HG03039 (cell line): ENCODE data around the gene HEBP2.
A peak's percentile ranks its signal among the peaks of the same experiment; 100 is the strongest.
"Not testable (repeated sequence)": the region's sequence is repeated elsewhere in the genome, so short reads cannot be mapped to it uniquely, and the experiment has no call there.

ENCODE experiments used
- ATAC-seq: cut with Tn5 transposase; IDR thresholded peaks from one replicate; pipeline ENCODE4 v1.9.1; 2021; ENCODE audit warnings: mild to moderate bottlenecking, moderate library complexity; ENCODE audit not compliant: unreplicated experiment

HEBP2 gene, protein sequence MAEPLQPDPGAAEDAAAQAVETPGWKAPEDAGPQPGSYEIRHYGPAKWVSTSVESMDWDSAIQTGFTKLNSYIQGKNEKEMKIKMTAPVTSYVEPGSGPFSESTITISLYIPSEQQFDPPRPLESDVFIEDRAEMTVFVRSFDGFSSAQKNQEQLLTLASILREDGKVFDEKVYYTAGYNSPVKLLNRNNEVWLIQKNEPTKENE

DNA sequence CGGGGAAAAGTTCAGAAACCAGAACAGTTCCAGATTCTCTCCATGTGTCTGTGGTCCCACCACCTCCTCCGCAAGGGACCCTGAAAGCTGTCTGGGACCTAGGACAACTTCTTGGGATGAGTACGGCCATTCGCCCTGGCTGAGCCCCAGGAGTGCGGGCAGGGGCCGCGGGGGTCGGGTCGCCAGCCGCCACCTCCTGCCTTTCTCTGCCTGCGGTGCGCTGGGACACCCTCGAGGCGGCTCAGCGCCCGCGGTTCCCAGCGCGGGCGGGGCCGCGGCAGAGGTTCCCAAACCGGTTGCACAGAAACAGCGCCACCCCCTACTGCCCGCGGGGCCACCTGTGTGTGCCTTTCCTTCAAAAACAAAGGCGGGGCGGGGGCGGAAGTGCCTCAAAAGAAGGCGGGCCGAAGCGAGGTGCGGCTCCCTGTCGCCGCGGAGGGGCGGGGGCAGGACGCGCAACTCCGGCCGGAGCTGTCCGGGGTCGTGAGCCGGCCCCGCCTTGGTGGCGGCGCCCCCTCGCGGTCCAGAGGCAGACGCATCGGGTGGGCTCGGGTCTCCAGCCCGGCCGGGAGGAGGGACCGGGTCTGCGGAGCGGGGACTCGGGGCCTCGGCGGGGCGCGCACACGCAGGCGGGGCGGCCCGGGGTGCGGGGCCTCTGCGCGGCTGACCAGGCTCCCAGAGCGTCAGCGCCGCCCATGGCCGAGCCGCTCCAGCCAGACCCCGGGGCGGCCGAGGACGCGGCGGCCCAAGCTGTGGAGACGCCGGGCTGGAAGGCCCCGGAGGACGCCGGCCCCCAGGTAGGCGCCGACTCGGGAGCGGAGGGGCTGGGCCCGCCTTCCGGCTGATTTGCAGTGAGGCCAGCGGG, at the start of gene HEBP2:
Gene HEBP2, plus strand, starts transcription at position 423 of the 865 bp plus-strand sequence. Its CDS starts 273 bp downstream, at position 696.
- ATAC-seq, result peak; percentile 86

- no peak for ATAC-seq
These were observed 46.1 kb upstream of the HEBP2 start for GRCh38 chr6:138357928-138358327.

- ATAC-seq, result not testable (repeated sequence)
These were observed 35.3 kb upstream of the HEBP2 start for GRCh38 chr6:138368684-138369083.

GRCh38 chr6:138370631-138371451, 33.2 kb upstream of the HEBP2 start:
- no peak for ATAC-seq

DNA sequence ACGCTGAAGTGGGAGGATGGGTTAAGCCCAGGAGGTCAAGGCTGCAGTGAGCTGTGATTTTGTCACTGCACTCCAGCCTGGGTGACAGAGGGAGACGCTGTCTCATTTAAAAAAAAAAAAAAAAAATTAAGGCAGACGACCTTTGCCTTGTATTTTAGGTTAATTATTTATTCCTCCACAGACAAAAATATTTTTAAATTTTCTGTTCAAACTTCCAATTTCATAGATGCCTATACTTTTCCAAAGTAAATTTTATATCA, 32.6 kb upstream of the HEBP2 start:
- ATAC-seq, result no peak

DNA sequence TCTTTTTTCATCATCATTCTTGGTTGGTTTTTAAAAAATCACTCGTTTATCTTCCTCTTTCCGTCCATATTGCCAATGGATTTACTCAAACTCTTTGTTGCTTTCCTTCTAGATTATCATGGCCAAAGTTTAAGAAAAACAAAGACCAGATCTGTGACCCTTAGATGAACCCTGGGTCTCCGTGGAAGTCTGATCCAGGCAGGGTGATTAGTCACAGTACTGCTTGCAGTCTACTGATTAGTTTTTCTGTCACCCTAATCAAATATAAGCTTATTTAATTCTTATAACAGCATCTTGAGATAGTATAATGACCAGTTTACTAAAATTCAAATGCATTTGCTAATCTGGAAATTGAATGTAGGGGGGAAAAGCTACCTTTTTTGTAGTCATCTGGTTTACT, 32.3 kb upstream of the HEBP2 start:
- ATAC-seq, result no peak

DNA sequence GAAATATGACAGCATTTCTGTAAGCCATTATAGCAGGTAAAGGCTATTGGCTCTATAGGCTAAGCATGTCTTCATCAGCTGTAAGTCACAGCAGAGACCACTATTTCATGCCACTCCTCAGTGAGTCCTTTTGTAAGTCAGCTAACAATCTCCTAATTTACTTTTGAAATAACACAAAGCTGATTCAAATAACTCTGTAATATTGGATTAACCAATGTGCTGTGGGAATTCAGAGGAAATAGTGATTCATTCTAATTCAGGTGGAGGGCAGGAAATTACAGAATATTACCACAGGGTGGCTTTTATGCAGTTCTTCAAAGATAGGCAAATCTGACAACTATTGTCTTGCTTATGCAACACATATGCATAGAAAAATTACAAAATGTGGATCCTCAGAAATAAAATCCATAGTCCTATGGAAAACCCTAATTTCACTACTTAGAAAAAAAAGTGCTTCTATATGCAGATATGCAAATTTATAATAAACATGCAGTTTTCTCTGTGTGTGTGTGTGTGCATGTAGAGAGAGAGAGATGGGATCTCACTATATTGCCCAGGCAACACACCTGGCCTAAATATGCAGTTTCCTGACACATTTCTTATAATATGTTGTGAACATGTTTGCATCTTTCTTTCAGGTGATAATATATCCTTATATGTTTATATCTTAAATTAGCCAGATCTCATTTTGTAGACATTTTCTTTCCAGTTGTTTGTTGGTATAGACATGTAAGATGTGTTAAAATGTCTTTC, 31.1 kb upstream of the HEBP2 start:
- no peak for ATAC-seq

- ATAC-seq, result no peak
These were observed 29.8 kb upstream of the HEBP2 start for GRCh38 chr6:138374230-138374629.

DNA sequence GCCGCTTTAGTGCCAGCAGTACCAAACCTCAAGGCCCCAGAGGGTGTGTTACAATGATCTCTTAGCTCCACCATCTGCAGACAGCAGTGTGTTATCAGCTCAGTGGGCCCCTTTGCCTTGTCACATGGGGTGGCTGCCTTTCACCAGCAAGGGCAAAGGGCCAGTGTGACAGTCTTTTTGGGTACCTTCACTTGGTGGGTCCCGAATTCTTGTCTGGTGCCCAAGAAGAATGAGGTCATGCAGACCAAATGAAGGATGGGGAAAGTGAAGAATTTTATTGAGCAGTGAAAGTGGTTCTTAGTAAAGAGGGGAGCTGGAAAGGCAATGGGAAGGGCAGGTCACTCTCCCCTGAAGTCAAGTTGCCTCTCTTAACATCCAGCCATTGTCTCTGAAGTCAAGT, 29.2 kb upstream of the HEBP2 start:
- no peak for ATAC-seq

DNA sequence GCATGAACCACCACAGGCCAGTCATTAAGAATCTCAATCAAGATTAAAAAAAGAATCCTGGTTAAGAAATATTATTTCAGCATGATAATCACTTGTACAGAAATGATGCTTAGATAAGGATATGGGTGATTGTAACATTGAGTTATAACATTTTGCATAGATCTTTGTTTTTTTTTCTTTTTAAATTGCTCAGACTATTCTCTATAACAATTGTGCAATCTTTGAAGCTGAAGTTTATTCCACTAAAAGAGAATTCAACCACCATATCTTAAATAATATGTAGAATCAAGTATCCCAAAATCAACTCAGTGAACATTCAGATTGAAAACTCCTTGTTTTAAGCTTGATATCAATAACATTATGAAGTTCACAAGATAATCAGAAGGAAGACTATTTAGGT, 27.0 kb upstream of the HEBP2 start:
- no peak for ATAC-seq

DNA sequence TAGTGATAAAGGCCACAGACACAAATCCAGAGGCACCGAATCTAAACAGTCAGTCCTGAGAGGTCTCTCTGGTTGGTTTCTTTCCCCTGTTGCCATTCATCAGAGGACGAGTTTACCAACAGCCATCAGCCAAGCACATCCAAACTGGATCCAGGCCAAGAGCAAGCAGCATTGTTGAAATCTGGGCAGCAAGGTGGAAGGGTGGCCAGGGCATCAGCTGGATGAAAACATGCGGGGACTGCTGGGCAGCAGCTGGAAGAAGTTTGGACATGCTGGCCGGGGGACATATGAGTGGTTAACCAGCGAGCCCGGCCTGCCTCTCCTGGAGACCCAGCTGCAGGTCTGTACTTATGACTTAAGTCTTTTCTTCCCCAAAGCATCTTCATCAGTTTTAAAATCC, 26.2 kb upstream of the HEBP2 start, which contains the start of gene SMIM28:
Gene SMIM28, plus strand, starts transcription at position 62 of the 400 bp plus-strand sequence. Its CDS starts 168 bp downstream, at position 230.
- no peak for ATAC-seq

- ATAC-seq, result no peak
These were observed 25.6 kb upstream of the HEBP2 start for GRCh38 chr6:138378463-138378862.

DNA sequence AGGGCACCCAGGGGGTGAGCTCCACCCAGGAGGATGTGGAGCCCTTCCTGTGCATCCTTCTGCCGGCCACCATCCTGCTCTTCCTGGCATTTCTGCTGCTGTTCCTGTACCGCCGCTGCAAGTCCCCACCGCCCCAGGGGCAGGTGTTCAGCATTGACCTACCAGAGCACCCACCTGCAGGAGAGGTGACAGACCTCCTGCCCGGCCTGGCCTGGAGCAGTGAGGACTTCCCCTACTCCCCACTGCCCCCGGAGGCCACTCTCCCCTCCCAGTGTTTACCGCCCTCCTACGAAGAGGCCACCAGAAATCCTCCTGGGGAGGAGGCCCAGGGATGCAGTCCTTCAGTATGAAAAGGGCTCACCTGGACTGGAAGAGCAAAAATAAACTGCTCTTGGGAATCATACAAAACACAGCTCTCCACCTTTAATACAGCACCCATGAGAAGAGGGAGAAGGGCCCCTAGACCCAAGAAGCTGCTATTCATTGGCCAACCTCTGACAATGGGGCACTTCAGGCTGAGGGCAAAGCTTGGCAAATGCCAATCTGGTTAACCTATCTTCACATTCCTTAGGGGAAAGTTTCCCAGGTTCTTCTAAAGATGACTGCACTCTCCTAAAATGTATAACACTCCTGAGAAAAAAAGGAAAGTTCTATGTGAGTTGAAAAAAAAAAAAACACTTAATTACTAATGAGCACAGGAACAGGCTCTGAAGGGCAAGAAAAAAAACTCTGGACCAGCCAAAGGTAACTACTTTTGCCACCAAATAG, 21.3 kb upstream of the HEBP2 start:
- no peak for ATAC-seq

DNA sequence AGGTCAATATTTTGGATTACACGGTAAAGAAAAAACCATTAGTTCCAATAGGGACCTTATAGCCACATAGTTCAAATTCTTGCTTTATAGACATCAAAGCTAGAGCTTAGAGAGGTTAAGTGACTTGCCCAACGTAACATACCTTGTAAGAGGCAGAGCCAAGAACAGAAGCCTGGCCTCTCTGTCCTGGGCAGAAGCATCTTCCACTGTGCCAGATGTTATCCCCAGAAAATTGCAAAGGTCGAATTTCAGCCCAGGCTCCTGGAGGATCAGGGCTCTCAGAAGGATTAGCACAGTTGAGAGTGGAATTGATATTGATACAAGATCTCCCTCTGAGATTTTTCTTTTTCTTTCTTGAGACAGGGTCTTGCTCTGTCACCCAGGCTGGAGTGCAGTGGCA, 20.2 kb upstream of the HEBP2 start:
- no peak for ATAC-seq

GRCh38 chr6:138386897-138387296, 17.1 kb upstream of the HEBP2 start:
- ATAC-seq, result no peak

DNA sequence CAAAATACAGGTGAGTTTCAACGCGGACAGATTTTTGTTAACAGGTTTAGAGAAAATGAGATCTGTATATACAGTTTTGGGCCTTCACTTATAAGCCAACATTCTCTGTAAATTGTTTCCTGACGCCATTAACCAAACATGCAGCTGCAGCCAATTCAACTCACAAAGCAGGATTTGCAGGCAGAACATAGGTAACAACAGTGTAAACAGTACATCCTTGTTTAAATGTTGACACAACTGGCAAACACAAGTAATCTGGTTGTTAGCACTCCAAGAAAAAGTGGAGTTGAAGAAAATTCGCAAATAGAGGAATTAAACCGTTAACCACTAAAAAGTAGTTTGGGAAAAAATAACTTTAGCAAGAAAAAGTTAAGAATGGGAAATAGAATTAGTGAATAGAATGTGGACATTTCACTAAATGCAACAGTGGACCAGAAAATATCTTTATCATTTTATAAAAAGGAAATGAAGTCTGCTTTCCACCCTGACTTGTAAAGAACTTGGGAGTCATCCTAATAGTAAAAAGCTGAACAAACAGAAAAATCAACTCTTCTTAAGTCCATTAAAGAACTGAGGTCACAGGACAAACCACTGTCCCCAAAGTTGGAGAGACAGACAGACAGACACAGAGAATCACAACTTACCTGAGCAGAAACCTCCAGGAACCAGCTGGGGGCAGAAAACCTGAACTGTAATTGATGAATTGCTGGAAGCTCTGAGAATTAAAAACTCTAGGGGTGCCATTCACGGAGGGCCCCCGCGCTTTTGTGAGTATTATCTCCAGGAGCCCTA, 16.2 kb upstream of the HEBP2 start:
- no peak for ATAC-seq

- no peak for ATAC-seq
These were observed 14.5 kb upstream of the HEBP2 start for GRCh38 chr6:138389551-138389950.

DNA sequence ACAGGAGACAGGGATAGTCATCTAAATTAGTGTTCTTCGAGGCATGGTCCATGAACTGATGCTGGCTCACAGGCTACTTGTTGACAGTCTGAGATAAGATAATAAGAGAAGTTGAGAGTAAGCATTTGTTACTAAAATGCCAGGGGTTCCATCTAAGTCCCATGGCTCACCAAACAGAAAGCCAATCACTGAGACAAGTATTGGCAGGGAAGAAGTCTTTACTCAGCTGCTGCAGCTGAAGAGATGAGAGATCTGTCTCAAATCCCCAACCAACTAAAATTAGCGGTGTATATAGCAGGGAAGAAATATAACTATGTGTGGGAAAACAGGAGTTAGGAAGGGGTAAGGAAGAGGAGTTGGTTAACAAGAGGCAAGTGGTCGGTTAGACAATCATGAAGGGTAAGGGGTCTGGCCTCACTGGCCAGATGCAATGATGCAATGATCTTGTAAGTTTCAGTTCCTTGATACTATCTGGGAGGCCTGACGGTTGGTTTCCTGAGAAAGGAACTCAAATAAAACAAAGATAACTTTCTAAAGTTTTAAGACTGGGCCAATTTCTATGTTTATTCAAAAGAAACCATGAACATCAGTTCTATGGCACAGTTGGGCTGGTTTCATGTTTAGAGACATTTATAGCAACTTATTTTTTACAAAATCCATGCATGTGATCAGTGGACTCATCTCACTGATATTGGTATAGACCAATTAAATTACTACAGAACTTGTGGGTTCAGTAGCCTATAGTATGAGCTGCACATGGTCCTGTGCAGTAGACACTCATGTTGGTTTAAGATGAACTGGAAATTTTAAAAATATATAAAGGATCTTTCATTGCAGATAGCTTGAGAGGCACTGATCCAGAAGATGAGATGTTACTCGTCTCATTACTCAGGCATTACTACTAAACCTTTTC, 9.9 kb upstream of the HEBP2 start:
- ATAC-seq, result no peak
